GOT3 (cell line): ENCODE results near the gene CMTM3.
A peak's percentile ranks its signal among the peaks of the same experiment; 100 is the strongest.
"Not testable (repeated sequence)": the region's sequence is repeated elsewhere in the genome, so short reads cannot be mapped to it uniquely, and the experiment has no call there.

Experiments
- DNase-seq: peaks from one replicate; lab custom pipeline; 2025; ENCODE audit warnings: mixed read lengths; lab: John Stamatoyannopoulos, UW

Gene CMTM3

DNA sequence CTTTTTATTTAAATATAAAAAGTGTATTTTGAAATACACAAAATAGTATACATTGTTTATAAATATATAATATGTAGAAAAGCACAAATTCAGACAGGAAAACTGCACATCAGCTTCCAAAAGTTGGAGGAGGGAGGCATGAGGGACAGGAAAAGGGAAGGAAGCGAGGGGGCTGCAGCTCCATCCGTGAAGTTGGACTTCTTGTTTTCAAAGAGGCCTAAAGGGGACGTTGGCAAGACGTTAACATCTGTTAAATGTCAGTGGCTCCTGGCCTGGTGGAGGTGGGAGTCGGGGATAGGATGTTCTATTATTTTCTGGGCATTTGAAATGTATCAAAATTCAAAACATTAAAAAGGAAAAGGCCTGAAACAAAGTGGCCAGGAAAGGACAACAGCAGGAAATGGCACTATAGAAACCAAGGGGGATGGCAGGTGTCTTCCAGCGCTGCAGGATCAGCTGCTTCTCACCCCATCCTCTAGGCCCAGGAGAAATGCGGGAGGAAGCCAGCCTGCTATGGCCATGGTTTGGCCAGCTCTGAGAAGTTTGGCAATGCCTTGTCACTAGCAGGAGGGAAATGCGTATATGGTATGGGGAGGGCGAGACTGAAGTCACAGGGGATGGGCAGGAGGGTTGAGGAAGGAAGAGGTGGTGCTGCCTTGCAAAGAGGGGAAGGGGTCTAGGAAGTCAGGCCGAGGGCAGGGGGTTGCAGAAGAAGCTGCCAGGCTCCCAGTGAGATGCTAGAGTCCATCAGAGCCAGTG is 18.8 kb upstream of the CMTM3 start:
- DNase-seq: no peak

DNA sequence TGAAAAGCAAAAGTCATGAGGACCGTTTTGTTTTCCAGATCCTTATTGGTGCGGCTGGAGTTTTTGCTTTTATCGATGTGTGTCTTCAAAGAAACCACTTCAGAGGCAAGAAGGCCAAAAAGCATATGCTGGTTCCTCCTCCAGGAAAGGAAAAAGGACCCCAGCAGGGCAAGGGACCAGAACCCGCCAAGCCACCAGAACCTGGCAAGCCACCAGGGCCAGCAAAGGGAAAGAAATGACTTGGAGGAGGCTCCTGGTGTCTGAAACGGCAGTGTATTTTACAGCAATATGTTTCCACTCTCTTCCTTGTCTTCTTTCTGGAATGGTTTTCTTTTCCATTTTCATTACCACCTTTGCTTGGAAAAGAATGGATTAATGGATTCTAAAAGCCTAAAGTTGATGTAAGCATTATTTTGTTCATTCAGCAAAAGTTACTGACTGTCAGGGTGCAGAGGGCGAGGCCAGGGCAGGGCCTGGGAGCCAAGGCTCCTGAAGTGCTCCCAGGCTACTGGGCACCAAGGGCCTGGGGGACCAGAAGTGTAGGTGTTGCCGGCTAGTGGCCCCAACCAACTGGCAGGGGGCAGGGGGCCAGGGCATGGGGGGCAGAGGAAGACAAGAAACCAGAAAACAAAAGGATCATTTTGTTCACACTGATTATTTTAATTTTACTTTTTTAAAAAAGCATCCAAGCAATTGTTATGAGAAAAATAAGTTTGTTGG is 16.5 kb upstream of the CMTM3 start:
- no peak for DNase-seq

GRCh38 chr16:66588981-66589713 is 15.4 kb upstream of the CMTM3 start:
- DNase-seq: no peak

DNA sequence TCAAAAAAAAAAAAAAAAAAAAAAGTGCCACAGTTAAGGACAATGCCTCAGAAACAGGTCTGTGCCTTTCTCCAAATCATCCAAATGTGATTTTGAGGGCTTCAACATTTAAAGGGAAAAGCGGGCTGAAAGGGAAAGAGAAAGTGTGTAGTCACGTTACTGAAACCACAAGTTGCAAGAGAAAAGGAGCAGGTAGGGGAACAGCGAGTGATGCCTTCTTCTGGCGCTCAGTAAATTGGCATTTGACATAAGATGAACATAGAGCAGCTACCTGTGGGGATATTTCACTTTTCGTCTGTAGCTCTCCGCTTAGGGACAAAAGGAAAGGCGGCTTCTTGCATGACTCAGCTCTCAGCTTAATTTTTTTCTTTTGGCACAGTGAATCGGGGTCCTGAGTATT is 14.2 kb upstream of the CMTM3 start:
- no peak for DNase-seq

DNA sequence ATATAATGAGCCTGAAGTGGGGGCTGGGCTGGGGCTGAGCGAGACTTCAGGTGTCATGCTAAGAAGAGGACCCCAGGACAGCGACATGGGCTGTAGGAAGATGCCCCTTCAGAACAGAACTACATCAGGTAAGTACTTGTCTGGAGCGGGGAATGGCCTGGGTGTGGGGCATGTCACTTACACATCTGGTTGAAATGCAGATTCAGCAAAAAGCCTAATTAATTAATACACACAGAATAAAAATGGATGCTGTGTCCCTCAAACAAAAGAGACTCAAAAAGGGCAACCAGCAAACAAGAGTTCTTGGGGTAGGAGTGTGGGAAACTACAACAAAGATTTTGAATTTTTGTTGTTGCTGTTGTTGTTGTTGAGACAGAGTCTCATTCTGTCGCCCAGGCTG is 13.5 kb upstream of the CMTM3 start:
- no peak for DNase-seq

DNA sequence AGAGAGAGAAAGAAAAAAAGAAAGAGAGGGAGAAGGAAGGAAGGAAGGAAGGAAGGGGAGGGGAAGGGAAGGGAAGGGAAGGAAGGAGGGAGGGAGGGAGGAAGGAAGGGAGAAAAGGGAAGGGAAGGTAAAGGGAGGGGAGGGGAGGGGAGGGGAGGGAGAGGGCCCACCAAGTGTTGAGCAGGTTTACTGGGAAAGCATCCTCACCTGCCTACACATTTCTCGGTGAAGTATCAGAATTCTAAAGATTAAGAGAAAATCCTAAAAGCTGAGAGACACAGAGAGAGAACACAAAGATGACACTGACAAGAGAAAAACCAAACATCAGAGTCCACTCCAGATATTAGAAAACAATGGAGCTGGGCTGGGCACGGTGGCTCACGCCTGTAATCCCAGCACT is 12.3 kb upstream of the CMTM3 start:
- DNase-seq: no peak

GRCh38 chr16:66592814-66593213 is 11.7 kb upstream of the CMTM3 start:
- DNase-seq: no peak

DNA sequence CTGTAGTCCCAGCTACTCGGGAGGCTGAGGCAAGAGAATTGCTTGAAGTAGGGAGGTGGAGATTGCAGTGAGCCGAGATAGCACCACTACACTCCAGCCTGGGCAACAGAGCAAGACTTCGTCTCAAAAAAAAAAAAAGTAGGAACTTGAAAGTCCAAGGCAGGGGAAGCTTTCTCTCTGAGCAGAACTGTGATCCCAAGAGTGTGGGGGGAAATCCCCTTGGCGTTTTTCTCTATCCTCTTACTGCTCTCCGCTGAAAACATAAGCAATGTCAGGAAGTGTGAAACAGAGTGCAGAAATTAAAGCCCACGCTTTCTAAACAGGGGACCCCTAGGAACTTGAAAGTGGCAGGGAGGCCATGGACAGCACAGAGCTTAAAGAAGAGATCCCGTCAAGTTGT is 9.8 kb upstream of the CMTM3 start:
- no peak for DNase-seq

DNA sequence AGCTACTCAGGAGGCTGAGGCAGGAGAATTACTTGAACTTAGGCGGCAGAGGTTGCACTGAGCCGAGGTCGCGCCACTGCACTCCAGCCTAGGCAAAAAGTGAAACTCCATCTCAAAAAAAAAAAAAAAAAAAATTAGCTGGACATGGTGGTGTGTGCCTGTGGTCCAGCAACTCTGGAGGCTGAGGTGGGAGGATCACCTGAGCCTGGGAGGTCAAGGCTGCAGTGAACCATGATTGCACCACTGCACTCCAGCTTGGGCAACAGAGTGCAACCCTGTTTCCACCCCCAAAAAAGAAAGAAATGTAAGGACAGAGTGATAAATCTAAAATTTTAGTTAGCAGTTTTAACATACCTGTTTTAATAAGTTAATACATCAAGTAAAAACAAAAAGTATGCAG is 7.9 kb upstream of the CMTM3 start:
- DNase-seq: not testable (repeated sequence)

- no peak for DNase-seq
Measured at GRCh38 chr16:66596986-66597848, 7.3 kb upstream of the CMTM3 start.

DNA sequence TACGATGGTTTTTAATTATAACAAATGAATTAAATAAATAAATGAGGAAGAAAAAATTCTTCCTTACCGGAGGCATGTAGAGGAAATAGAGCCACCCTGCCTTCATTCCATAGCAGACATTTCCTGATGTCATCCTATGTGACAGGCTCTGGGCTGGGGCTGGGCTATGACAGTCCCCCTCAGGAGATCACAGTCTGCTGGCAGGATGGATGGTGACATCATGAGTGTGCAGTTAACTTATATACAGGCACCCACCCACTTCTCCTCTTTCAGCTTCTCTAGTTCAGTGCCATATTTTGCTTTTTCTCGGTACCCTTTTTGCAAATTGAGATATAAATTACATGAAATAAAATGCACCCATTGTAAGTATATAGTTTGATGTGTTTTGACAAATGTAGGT is 6.4 kb upstream of the CMTM3 start:
- DNase-seq: no peak

DNA sequence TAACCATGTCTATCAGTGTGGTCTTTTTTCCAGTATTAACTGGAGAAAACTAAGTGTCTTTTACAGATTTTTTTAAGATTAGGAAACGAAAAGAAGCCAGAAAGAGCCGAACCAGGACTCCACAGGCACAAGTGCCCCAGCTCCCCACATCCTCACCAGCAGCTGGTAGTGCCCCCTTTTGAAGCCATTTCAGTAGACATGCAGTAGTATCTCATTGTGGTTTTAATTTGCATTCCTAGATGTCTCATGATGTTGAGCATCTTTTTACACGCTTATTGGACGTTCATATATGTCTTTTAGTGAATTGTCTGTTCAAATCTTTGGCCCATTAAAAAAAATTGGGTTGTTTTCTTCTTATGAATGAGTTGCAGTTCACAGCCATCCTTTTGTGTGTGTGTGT is 4.8 kb upstream of the CMTM3 start:
- no peak for DNase-seq

DNA sequence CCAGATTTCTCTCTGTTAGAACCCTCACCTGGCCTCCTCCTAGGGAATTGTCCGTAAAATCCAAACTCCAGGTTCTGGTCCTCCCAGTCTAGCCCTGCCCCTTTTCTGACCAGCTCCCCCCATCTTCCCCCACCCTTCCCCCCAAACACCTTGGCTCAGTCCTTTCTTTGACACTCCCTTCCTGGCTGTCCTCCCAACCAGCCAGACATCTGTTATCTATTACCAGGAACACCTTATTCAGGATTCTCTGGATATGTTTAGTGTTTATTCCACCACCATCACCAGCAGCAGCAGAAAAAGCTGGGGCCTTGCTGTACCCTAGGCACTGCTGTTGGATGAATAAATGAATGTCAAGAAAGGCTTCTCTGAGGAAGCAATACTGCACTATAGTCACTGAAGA is 4.0 kb upstream of the CMTM3 start:
- DNase-seq: no peak

DNA sequence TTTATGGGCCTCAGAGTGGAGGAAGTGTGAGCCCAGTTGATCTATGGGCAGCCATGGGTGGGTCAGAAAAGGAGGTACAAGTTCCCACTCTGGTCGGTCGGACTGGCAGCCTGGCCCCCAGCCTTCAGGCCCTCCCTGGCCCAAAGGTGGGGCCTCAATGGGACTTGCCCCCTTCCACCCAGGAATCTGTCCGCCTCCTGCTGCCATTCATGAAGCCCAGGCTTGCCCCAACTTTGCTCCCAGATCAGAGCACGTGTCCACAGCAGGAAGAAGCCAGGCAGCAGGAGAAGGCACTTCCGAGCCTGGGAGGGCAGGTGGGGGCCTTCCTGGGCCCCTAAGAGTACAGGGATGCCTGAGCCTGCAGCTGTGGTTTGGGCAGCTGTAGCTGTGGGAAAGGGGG is 3.0 kb upstream of the CMTM3 start:
- no peak for DNase-seq

DNA sequence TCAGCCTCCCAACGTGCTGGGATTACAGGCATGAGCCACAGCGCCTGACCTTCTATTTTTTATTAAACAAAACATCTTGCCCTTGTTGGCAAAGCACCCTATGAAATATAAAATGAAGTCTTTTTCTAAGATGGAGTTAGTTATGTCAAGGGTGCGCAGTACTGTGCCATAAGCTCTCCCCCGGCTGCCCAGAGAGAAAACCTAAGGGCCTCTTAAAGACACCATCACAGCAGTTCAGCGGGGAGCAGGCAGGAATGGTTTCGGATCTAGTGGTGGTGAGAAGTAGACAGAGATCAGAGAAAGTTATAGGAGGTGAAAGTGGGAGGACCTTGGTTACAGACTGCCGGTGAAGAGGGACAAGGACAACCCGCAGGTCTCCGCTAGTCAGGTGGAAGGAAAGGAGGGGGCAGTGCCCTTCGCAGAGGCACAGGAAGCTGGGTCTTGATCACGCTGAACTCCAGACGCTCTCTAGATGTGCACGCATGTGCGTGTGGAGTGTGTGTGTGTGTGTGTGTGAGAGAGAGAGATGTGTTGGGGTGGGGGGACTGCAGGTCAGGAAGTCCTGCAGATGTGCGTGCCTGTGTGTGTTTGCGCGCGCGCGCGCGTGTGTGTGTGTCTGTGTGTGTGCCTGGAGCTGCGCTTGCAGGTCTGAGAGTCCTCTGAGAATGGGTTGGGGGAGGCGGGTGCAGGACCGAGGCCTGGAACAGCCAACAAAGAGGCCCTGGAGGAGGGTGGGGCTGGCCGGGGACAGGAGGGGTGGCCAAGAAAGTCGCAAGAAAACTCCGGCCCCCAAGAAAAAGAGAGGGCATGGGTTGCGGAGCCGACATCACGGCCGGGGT is 748 bp upstream of the CMTM3 start:
- peak; percentile 51 for DNase-seq

DNA sequence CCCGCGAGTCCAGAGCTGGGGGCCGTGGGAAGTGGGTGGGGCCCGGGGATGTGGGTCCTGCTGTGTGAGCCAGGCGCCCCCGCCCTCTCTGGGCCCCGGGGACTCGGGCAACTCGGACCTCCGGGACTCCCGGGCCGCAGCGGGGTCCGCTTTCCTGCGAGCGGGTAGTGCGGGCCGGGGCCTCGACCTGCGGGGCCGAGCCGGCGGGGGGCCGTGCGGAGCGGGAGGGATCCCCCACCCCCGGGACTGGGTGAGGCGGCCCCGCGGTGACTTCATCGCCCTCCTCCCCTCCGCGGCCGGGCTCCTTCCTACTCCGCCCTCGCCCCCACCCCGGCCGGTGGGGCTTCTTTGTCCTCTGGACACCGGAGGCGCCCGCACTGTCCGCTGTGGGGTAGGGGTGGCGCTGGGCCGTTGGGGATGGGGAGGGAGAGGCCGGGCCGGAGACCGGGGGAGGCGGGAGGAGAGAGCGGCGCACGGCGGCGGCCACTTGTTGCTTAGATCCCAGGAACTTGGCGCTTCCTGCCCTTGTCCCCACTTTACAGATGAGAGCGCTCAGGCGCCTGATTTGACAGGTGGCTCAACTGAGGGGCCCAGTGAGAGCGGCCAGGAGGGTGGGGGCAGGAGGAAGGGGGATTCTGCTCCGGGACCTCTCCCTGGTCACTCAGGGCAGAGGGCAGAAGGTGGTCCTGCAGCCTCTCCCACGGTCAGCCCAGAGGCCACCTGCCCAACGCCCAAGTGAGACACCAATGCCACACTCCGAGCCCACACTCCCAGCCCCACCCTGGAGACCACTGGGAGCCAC is 874 bp downstream of the CMTM3 start:
- peak; percentile 42 for DNase-seq

- DNase-seq: no peak
Measured at GRCh38 chr16:66605979-66606751, 1.7 kb downstream of the CMTM3 start.

DNA sequence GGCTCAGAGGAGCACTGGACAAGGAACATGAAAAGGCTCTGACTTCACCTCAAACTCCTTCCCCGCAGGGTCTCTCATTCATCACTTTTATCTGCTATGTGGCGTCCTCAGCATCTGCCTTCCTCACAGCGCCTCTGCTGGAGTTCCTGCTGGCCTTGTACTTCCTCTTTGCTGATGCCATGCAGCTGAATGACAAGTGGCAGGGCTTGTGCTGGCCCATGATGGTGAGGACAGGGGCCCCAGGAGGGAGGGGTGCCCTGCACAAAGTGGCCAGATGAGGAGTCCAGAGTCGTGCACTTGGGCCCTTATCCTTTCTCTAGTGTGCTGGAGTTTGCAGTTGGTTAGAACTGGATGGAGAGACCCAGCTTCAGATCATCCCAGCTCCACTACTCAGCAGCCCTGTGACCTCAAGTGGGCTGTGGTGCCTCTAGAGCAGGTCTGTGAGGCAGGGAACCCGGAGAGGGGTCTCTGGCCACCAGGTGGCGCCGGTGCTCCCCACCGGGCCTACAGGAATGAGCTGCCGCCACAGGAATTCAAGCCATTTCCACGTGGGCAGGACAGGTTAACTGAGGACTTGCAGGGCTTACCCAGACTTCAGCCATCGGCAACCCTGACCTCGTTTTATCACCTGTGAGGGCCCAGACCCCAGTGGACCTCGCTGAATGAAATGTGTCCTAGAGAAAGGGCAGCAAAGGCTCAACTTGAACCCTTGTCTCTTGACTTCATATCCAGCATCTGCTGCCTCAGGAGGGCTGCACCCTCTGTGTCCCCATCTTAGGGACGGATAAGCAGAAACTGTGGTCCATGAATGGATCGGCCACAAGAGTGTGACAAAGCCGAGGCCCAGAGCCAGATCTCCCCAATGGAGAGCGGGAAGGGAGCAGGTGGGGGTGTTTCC is 4.0 kb downstream of the CMTM3 start:
- peak; percentile 46 for DNase-seq

GRCh38 chr16:66609139-66609510 is 4.6 kb downstream of the CMTM3 start:
- DNase-seq: no peak
